NCI-H2107 treated with DMSO at 0.1 percent for 48 hours (cell line): Measurements from ENCODE around the gene LMO1.

ENCODE experiments used
- DNase-seq: peaks from one replicate; lab custom pipeline; 2025; ENCODE audit not compliant: unreplicated experiment; lab: John Stamatoyannopoulos, UW

Gene LMO1

DNA sequence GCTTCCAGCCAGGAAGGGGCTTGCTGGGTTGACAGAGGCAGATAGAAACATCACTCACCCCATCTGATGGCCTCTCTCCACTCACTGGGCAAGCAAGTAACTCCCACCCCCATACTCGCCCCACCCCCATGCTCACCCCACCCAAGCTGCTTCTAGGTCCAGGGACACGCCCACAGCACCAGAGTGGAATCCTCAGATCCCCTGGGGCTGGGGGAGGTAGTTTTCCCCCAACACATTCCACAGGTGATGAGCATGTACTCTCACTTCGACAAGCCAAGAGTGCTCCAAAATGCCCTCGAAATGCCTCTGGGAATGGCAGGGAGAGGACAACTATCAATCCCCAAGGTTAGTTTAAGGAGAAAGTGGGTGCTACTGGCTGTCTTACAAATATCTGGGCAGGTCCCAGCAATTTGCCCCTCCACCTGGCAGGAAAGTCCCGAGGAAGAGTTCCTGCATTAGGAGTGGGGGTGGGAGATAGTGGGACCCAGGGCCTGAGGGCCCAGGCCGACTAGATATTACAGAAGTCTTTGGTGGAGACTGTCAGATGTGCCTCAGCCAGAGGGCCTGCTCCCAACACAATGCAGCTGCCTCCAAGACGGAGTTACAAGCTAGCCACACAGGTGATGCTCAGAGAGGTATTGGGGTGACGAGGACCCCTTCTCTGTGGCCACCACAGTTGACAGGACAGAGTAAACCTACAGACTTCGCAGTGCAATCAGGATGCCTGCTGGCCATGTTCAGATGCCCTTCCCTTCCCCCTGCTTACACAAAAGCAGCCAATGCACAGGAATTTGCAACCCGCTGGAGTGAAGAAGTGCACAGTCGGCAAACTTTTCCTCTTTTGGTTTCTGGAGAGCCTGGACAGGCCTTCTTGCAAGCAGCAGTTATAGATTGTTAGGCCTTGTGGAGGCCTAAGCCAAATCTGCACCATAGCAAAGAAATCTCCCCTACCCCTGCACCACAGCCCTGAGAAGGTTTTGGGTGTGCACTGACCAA is 2.9 kb upstream of the LMO1 start:
- no peak for DNase-seq

DNA sequence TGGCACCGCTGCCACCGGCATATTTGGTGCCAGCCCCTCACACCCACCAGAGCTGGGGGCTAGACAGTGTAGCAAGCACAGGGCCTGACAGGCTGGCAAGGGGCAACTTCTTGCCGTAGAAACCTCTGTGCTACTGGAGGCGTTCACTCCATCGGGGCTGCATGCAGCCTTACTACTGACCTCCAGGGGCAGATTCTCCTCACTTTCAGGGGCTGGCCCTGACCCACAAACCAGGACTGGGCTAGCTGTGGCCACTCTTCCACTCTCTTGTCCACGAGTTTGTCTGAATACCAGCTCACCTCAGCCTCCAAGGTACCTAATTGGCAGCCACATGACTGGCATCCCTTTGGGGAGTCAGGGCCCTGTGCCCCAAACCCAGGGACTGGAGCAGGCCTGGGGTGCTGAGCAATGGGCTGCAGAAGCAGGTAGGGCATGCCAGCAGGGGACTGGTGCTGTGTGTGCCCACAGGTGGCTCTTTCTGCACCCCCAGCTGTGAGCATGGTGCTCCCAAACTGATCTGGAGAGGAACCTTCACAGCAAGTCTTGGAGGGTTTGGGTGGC is 2.1 kb upstream of the LMO1 start:
- no peak for DNase-seq

DNA sequence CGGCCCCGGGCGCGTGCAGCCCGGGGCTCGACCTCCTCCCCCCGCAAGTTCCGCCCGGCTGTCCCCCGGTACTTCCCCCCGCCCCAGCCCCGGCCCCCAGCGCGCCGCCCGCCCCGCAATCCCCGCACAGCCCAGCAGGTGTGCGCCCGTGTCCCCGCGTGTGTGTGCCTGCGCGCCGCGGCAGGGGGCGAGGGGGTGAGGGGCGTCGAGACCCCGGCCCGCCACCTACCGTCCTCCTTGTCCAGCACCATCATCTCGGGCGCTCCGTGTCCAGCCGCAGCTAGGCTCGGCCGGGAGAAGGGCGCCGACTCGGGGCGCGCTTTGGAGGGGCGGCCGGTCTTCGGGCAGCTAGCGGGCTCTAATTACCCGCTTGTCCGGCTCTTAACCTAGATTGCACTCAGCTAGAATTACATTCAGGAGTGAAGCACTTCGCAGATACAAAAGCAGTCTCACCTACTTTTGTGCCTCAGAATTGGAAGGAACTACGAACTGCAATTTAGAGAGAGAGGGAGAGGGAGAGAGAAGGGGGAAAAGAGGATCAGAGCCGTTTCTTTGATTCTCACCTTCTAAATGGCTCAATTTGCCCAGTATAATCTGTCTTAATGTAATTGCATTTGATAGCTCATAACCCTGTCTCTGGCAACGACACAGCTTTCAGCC is 439 bp downstream of the LMO1 start:
- DNase-seq, result peak; percentile 43

DNA sequence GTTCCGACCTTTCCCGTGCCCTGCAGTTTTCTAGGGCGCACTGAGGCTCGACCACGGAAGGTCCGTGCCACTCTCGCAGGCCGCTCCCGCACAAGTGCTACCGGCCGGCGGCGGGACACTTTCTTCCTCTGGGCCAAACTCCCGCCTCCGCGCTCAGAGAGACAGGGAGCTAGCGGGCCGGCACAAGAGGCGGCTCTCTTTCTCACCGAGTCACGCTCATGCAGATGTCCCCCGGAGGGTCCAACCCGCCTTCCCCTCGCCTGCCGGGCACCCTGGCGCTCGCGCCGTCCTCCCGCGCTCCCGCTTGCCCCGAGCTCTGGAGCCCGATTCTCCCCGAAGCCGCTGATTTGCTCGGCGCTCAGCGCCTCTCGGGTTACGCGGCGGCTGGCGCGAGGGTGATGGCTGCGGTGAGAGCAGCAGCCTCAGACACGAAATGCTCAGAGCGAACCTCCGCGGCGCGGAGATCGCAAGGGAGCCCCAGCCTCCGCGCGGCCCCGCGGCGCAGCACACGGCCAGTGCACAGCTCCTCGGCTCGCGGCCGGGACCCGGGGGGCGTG is 1.0 kb downstream of the LMO1 start:
- DNase-seq, result peak; percentile 31

DNA sequence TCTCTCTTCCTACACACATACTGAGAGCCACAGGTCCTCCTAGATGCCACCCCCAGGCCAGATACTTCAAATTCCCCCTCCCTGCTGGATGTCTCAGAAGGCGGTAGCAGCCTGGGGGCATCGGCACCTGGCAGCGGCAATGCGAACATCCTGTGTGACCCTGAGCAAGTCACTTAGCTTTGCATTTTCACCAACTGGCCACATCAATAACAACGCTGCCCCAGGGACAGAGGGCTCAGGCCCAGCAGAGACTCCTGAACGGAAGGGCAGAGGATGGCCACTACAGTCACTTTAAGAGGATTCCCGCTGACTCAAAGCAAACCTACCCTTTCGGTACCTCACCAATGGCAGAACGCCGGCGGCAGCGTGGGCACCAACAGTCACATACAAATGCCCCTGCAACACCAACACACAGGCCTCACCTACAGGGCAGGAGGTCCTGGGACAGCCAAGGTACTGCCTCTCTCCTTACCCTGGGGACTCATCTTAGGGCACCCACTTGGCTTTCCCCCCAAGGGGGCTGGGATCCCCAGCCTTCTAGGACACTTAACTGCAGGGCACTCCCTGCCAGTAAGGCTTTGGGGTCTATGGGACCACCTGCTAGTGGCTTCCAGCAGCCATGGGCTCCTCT is 1.6 kb downstream of the LMO1 start:
- DNase-seq, result no peak

DNA sequence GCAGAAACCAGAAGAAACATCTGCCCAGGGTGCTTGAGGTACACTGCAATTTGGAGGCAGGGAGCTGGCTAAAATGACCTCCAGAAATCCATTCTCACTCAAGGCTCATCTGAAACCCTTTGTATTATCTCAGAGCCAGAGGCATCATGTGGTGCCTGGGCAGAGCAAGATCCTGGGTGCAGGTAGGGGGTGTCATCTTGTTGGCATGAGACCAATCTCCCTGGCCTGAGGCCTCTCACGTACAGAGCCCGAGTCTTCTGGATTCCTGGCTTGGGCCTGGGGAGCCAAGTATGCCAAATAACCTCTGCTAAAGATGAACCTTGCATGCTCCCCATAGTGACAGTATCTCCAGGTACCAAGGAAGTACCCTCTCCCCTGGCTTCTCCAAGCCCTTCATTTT is 2.4 kb downstream of the LMO1 start:
- DNase-seq, result no peak

DNA sequence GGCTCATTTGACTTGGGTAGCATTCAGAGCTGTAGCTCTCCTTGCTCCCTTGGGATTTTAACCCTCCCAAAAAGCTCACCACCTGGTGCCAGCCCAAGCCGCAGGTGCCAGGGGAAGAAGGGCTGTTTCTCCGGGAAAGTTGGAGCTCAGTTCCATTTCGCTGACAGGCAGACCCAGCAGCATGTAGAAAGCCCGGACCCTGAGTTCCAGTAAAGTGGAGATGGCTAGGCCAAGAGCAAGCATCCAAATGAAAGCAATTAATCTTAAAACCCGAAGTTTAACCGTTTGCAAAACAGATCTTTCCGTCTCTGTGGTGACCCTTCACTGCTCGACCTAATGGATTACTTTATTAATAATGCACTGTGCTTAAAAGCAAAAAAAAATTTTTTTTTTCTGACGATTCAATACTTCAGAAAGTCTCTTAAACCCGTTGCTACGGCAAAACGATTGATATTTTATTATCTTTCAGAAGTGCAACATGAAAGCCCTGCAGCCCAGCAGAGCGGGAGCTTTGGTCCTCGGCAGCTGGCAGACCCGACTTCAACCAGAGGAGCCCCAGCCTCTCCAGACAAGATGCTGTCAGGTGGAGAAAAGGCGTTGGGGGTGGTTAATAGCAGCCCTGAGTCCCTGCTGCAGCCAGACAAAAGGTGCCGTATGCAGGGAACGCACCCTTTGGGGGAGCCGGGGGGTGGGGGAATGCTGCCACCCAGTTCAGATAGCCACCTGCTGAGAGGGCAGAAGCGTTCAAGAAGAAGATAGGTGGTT is 3.3 kb downstream of the LMO1 start:
- DNase-seq, result peak; percentile 88

DNA sequence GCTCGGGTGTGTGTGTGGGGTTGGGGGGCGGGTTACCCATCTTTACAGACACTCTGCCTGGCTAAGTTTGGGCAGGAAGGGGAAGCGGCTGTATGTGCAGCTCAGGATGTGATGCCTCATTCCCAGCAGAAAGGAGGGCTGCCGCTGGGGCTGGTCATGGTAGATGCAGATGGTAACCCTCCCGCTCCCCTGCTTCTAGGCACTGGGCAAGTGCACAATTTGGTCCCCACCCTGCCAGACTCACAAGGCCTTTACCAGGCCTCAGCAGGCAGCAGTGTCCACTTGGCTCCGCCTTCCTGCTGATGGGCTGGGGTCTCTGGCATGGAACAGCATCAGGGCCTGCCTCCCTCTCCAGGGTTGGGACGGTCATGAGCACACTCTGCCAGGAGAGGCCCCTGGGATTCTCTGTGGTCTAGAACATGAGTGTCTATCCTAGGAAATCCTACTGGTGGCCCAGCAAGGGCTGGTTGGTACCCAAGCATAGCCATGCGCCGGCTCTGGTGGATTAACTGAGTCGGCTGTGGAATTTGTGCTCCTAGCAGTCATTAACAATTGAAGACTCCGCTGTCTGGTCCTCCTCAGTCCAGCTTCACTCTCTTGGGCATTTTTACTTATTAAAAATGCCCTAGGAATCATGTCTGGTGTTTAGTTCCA is 4.2 kb downstream of the LMO1 start:
- no peak for DNase-seq

DNA sequence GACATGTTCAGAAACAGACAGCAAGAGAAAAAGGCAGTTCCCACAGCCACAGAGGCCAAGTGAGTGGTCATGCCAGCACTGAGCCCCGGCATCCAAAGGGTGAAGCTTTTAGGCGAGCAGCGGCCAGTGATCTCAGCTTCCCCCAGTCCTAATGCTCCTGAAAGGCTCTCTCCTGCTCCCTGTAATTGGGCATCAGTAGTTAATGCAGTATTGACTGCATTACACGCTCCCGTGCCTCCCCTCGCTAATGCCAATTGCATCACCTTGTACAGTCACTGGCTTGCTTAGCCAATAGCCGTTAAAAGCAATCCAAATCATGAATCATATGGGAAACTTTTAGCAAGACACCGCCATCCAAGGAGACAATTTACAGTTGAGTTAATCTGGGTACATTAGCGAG is 4.9 kb downstream of the LMO1 start:
- peak; percentile 73 for DNase-seq

DNA sequence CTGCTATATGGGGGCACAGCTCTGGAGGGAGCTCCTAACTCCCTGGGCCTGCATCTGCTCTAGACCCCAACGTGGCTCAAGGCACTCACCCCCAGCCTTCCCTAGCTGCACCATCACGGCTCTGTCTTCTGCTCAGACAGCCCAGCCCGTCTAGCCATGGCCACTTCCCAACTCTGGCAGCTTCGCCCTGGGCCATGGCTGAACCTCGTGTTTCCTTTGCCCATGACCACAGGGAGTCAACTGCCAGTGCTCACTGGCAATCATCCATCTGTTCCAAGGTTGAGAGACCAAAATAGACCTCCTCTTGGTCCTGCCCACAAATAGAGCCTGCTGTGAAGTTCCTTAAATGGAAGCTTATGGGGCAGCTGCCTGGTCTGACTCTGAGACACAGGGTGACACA is 5.4 kb downstream of the LMO1 start:
- DNase-seq, result no peak

DNA sequence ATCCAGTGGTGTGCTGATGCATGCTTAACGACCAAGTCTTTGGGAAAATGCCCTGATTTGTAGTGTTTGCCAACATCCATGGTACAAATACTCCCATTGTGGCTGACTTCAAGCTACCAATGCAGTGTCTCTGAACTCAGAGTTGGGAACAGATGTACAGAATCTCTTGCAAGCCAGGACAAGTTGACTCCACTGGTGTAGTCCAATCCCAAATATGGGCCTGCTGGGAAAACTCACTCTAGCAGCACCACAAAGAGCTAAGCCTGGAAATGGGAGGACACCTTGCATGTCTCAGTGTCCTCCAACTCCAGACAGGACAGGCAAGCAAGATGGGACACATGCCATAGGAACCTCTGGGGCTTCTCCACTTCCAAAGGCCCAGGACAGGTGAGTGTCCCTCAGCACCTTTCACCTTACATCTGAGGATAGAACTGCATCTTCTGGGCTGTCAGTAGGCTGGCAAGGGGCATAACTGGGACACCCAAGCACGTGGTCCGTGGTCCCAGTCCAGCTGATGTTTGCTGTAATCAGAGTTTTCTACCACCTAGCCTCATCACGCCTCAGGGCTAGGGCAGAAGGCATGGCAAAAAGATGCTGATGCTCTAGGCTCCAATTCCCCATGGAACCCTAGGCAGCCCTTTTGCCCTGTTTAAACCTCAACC is 6.5 kb downstream of the LMO1 start:
- no peak for DNase-seq

DNA sequence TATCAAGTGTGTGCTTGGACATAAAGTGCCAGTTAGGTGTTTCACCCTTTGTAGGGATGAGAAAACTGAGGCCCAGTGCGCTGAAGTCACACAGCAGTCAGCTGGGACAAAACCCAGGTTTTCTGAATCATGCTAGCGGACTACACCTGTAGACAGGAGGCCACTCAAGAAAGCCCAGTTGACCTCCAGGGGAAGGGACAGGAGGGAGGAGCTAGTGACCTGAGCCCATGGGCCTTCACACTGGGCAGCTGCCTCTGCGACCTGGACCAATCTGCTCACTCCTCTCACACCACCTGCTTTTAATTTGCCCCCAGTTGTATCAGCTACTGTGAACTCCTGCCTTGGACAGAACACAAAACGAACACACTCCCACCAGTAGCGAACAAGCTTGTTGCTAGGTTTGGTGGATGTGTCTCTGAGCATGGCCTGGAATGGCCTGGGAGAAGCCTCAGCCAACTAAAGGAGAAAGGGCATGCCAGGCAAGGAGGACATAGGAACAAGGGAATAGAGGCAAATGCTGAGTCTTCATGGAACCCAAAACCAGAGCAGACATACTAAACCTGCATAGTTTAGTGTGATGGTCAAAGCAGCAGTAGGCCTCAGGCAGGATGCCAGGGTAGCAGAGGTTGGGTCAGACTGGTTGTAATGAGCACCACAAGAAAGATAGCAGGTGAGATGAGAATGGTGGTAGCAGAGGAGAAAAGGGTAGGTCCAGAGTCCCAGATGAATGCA is 7.2 kb downstream of the LMO1 start:
- no peak for DNase-seq

DNA sequence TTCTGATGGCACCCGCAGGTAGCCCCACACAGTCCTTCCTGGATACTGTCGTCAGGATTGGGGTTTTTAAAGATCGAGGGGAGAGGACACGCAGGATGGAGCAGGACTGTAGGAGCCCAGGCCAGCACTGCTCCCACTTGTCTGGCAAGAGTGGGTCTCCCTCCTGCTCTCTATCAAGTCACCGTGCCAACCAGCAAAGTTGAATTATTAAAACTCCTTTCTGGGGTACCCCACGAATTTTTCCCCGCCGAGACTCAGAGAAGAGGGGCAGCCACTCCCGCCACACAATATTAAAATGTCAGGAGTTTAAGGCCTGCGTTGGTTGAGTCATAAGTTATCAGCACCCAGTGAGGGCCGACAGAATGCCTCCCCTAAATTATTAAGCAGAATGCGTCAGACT is 10.1 kb downstream of the LMO1 start:
- no peak for DNase-seq

DNA sequence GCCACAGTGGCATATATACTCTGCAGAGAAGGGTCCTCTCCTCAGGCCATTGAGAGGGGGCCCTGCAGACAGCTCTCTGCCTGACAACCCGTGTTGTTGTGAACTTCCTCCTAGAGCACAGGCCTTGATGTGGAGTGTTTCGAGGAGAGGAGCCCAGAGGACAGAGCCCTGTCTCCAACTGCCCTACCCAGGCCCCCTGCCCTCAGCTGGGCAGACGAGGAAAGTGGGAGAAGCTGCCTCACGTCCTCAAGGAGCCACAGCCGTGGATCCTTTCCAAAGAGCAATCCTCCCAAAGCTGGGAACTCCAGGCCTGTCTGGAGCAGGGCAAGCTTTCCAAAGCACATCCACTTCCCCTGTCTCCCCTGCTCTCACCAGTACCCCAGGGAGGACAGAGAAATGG is 10.7 kb downstream of the LMO1 start:
- no peak for DNase-seq

DNA sequence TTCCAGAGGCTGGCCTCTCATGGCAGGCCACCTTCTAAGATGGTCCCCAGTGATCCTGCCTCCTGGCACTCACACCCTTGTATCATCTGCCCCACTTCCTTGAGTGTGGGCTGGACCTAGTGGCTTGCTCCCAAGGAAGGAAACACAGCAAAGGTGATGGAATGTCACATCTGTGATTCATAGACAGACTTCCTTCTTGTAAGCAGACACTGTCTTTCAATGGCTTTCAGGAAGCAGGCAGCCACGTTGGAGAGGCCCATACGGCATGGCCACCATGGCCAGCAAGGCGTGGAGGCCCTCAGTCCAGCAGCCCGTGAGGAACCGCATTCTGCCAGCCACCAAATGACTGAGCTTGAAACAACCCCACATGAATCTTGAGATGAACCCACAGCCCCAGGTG is 11.3 kb downstream of the LMO1 start:
- DNase-seq, result no peak

DNA sequence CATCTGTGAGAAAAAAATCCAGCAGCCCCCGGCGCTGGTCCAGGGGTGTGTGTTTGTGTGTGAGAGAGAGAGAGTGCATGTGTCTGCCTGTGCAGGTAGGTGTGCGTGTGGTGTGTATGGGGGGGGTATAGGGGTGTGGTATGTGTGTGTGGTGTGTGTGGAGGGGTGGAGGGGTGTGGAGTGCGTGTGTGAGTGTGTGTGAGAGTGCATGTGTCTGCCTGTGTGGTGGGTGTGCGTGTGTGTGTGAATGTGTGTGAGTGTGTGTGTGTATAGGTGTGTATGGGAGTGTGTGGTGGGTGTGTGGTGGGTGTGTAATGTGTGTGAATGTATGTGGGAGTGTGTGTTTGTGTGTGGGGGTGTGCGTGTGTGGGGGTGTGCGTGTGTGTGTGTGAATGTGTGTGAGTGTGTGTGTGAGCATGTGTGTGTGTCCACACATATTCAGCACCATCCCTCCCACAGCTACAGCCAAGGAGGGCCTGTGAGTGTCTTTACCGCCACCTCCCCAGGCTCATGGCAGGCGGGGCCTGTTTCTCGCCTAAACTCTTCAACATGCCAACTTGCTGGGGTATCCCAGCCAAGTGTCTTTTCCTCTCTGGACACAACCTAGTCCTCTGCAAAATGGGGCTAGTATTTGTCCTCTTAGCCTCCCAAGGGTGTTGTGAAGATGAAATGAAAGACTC is 11.9 kb downstream of the LMO1 start:
- no peak for DNase-seq

DNA sequence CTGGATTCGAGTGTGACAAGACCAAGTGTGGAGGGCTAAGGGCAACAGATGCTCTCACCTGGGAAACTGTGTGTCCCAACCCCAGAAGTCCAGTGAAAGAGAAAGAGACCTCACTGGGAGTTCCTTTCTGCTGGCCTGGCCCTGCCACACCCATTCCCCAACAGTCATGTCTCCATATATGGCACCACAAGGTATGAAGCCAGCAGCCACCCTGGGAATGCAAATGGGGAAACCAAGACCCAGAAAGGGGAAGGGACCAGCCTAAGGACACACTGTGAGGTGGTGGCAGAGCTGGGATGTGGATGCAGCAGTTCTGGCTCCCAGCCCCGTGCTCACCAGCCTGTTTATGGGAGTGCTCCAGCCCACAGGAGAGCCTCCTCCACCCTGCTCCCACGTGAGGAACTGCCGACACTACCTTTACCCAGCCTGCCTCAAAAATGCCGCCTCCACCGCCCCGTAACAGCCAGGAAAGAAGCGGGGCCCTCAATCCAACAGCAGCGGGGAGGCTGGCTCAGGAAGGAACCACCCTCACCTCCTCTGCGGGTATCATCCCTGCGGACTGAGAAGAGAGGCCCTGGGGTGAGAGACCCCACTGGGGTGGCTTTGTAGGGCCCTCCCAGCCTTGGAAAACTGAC is 12.6 kb downstream of the LMO1 start:
- DNase-seq, result no peak

DNA sequence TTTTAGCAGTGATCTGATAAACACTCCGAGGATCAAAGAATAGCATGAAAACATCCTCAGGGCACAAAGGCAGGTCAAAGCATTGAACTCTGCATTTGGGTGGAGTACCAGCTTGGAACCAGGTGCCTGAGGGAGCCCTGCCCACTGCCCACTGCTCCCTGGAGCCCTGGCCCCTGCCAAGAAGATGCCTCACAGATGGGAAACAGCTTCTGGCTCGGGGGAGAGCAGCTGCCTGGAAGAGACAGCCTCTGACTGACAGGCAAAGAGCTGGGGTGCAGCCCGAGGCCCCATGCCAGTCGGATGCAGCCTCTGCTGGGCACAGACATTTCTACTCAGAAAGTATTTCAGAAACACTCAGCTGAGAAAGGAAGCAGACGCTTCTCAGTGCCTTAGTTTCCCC is 13.2 kb downstream of the LMO1 start:
- DNase-seq, result no peak
